HepG2 (cell line): ENCODE measurements around the gene ADGRL2. TPM values are rescaled to one million over a fixed set of nuclear protein-coding genes. Genes with fewer than 3 reads are reported as not detected.

ENCODE experiments used
- ATAC-seq: fragments of 200-7000 bp; cut with Tn5 transposase; 3 replicates; pipeline ENCODE4 v1.9.1; 2020; ENCODE audit warnings: mild to moderate bottlenecking, moderate library complexity
- BruUV-seq: library from RNA; stranded (reverse); fragments of 400-500 nt; replicated peaks from 2 replicates; lab custom pipeline; 2021; lab: Mats Ljungman, UMichigan
- CTCF ChIA-PET: fragments of 300-600 bp; formaldehyde crosslinking; extraction: SDS; loops from one replicate; lab custom pipeline; 2021; ENCODE audit warnings: low total read pairs, inconsistent platforms, low intra/inter-chr PET ratio; lab: Yijun Ruan, JAX
- POLR2A ChIA-PET: fragments of 350-600 bp; sonication (Branson Sonifier 250); formaldehyde crosslinking; loops from one replicate; lab custom pipeline; 2020; ENCODE audit warnings: antibody characterized with exemption, inconsistent platforms; lab: Yijun Ruan, JAX
- DNase-seq: peaks from one replicate; pipeline ENCODE4 v3.0.0-alpha.2; 2015; ENCODE audit warnings: low spot score
- FAIRE-seq: peaks from 3 replicates; lab custom pipeline; 2011; peaks lifted over from hg19 to GRCh38; lab: Jason Lieb, UNC
- H2AFZ ChIP-seq: one replicate; pipeline ENCODE4 v1.6.1; 2011; ENCODE audit warnings: low read length, inconsistent platforms
- H3K27ac ChIP-seq: fragments of 300-600 bp; 3 replicates; pipeline ENCODE4 v1.8.0; 2011; ENCODE audit warnings: mixed run types, mild to moderate bottlenecking, mixed read lengths, low read length, inconsistent platforms; ENCODE audit not compliant: insufficient read depth; ENCODE audit errors: extremely low read length
- H3K27me3 ChIP-seq, 2 experiments: fragments of 200-600 bp in 1 of 2; 2 replicates in 1 of 2; 3 replicates in 1 of 2; pipeline versions ENCODE4 v1.6.0 to v1.8.0; 2011; ENCODE audit warnings: low read length in 2 of 2, mild to moderate bottlenecking in 2 of 2, moderate library complexity in 2 of 2, inconsistent platforms in 1 of 2; ENCODE audit not compliant: insufficient read depth in 2 of 2, control insufficient read depth in 1 of 2
- H3K36me3 ChIP-seq, 2 experiments: fragments of 200-600 bp in 1 of 2; replicated peaks in 1 of 2; 2 replicates in 1 of 2; 3 replicates in 1 of 2; pipeline versions ENCODE4 v1.5.1 to v1.8.0; 2011; ENCODE audit warnings: low read length in 2 of 2, inconsistent platforms in 1 of 2; ENCODE audit not compliant: insufficient read depth in 2 of 2, control insufficient read depth in 1 of 2
- H3K4me1 ChIP-seq: 2 replicates; pipeline ENCODE4 v1.5.1; 2012; ENCODE audit warnings: low read length, inconsistent platforms; ENCODE audit not compliant: insufficient read depth
- H3K4me2 ChIP-seq: 2 replicates; pipeline ENCODE4 v1.6.0; 2011; ENCODE audit warnings: low read depth, low read length, inconsistent platforms
- H3K4me3 ChIP-seq, 3 experiments: fragments of 200-600 bp in 1 of 3; sonication (generic), shearing (Covaris generic) in 1 of 3; replicated peaks in 1 of 3; 2 replicates each; pipeline ENCODE4 v1.5.1; 2011 to 2016; ENCODE audit warnings: low read length in 3 of 3, inconsistent platforms in 2 of 3, low read depth in 2 of 3, mild to moderate bottlenecking in 2 of 3, control low read depth in 1 of 3, mixed read lengths in 1 of 3; ENCODE audit not compliant: insufficient read depth in 1 of 3
- H3K79me2 ChIP-seq: one replicate; pipeline ENCODE4 v1.6.1; 2011; ENCODE audit warnings: low read length, inconsistent platforms; ENCODE audit not compliant: insufficient read depth
- H3K9ac ChIP-seq: 2 replicates; pipeline ENCODE4 v1.6.0; 2011; ENCODE audit warnings: mild to moderate bottlenecking, low read depth, low read length, inconsistent platforms; ENCODE audit not compliant: insufficient read depth
- H3K9me3 ChIP-seq: 2 replicates; pipeline ENCODE4 v1.5.1; 2012; ENCODE audit warnings: mild to moderate bottlenecking, low read length
- H4K20me1 ChIP-seq: 2 replicates; pipeline ENCODE4 v1.6.0; 2011; ENCODE audit warnings: inconsistent platforms, mild to moderate bottlenecking, low read length, moderate library complexity; ENCODE audit not compliant: insufficient read depth
- AGO1 ChIP-seq: fragments of 200-400 bp; formaldehyde crosslinking; IDR thresholded peaks from 2 replicates; pipeline ENCODE4 v1.6.1; 2017; ENCODE audit warnings: mild to moderate bottlenecking, low read depth, low read length, moderate library complexity; ENCODE audit not compliant: poor library complexity, severe bottlenecking
- ATF1 ChIP-seq: IDR thresholded peaks from 2 replicates; pipeline ENCODE4 v1.6.1; 2016; ENCODE audit warnings: mild to moderate bottlenecking, control low read depth
- CCAR2 ChIP-seq: fragments of 200-400 bp; formaldehyde crosslinking; optimal IDR thresholded peaks from 2 replicates; pipeline ENCODE3; 2018; ENCODE audit warnings: low read depth, mild to moderate bottlenecking, low read length, moderate library complexity
- ELF4 ChIP-seq: sonication (generic); formaldehyde crosslinking; IDR thresholded peaks from 2 replicates; pipeline ENCODE4 v1.5.0; 2020; ENCODE audit warnings: missing genetic modification reagents, mild to moderate bottlenecking, moderate library complexity, borderline replicate concordance
- FOXM1 ChIP-seq: sonication (generic); formaldehyde crosslinking; IDR thresholded peaks from 2 replicates; pipeline ENCODE4 v1.5.0; 2020; ENCODE audit warnings: missing genetic modification reagents
- GATAD1 ChIP-seq: IDR thresholded peaks from 2 replicates; pipeline ENCODE4 v1.6.1; 2016; ENCODE audit warnings: missing genetic modification reagents, missing compliant biosample characterization
- HOXD1 ChIP-seq: sonication (generic); formaldehyde crosslinking; IDR thresholded peaks from 2 replicates; pipeline ENCODE4 v1.5.0; 2020; ENCODE audit warnings: missing genetic modification reagents
- JUNB ChIP-seq: sonication (generic); formaldehyde crosslinking; IDR thresholded peaks from 2 replicates; pipeline ENCODE4 v1.8.0; 2022; ENCODE audit warnings: missing genetic modification reagents, mild to moderate bottlenecking, borderline replicate concordance
- PAF1 ChIP-seq: IDR thresholded peaks from 2 replicates; pipeline ENCODE4 v1.6.1; 2016; ENCODE audit warnings: missing genetic modification reagents, missing compliant biosample characterization
- PITX1 ChIP-seq: sonication (generic); formaldehyde crosslinking; IDR thresholded peaks from 2 replicates; pipeline ENCODE4 v1.5.1; 2020; ENCODE audit warnings: mild to moderate bottlenecking, missing genetic modification reagents
- SMARCC2 ChIP-seq: fragments of 450-650 bp; IDR thresholded peaks from 2 replicates; pipeline ENCODE4 v1.6.1; 2017; ENCODE audit warnings: antibody characterized with exemption, mild to moderate bottlenecking
- SP140L ChIP-seq: sonication (generic); formaldehyde crosslinking; IDR thresholded peaks from 2 replicates; pipeline ENCODE4 v1.4.0; 2020; ENCODE audit warnings: missing genetic modification reagents, borderline replicate concordance
- STAG1 ChIP-seq: sonication (generic); formaldehyde crosslinking; IDR thresholded peaks from 2 replicates; pipeline ENCODE4 v1.4.0; 2020; ENCODE audit warnings: missing genetic modification reagents
- TBP ChIP-seq: sonication (generic); formaldehyde crosslinking; IDR thresholded peaks from 2 replicates; pipeline ENCODE4 v1.5.0; 2020; ENCODE audit warnings: missing genetic modification reagents
- ZMYM2 ChIP-seq: sonication (generic); formaldehyde crosslinking; IDR thresholded peaks from 2 replicates; pipeline ENCODE4 v1.8.0; 2022; ENCODE audit warnings: mild to moderate bottlenecking, missing genetic modification reagents
- ZNF12 ChIP-seq: sonication (generic); formaldehyde crosslinking; IDR thresholded peaks from 2 replicates; pipeline ENCODE4 v1.5.0; 2020; ENCODE audit warnings: missing genetic modification reagents
- ZNF264 ChIP-seq: sonication (generic); formaldehyde crosslinking; IDR thresholded peaks from 2 replicates; pipeline ENCODE4 v1.4.0; 2020; ENCODE audit warnings: missing genetic modification reagents
- ZNF33B ChIP-seq: sonication (generic); formaldehyde crosslinking; IDR thresholded peaks from 2 replicates; pipeline ENCODE4 v1.5.1; 2020; ENCODE audit warnings: mild to moderate bottlenecking, missing genetic modification reagents
- ZNF501 ChIP-seq: sonication (generic); formaldehyde crosslinking; IDR thresholded peaks from 2 replicates; pipeline ENCODE4 v1.5.1; 2020; ENCODE audit warnings: mild to moderate bottlenecking, moderate library complexity, missing genetic modification reagents
- ZNF567 ChIP-seq: sonication (generic); formaldehyde crosslinking; IDR thresholded peaks from 2 replicates; pipeline ENCODE4 v1.8.1; 2023; ENCODE audit warnings: mild to moderate bottlenecking, missing genetic modification reagents, borderline replicate concordance
- ZNF772 ChIP-seq: sonication (generic); formaldehyde crosslinking; IDR thresholded peaks from 2 replicates; pipeline ENCODE4 v1.5.0; 2020; ENCODE audit warnings: mild to moderate bottlenecking, missing genetic modification reagents
- WGBS: methylation state at CpG from one replicate; pipeline ENCODE4 v1.1.6; 2017; ENCODE audit warnings: low lambda C conversion rate; 5-methylcytosine and 5-hydroxymethylcytosine counted together
- in situ Hi-C: cut with HindIII; loops from 2 replicates; pipeline ENCODE4 v1.10.0; 2017; ENCODE audit warnings: low pct_unique_long_range_greater_than_20kb; ENCODE audit not compliant: extremely low pct_ligation_motif_present
- intact Hi-C: fragments of 100-400 bp; cut with micrococcal nuclease; formaldehyde crosslinking; loops from one replicate; pipeline ENCODE4 v1.10.0; 2022; ENCODE audit not compliant: unreplicated experiment
- polyA plus RNA-seq, 8 experiments: library from polyadenylated mRNA; depleted of rRNA in 3 of 8; stranded (reverse) in 7 of 8; unstranded in 1 of 8; fragments of >200 nt; fragmentation: Illumina TruSeq in 4 of 8; extraction: Trizol in 4 of 8; gene quantifications; 2 replicates each; pipeline versions ENCODE4 v1.2.1 to v1.2.3, GENCODE V29; 2011 to 2016; ENCODE audit warnings: low read depth in 4 of 8, missing spikeins in 1 of 8, mixed read lengths in 1 of 8; ENCODE audit not compliant: insufficient read depth in 1 of 8
- total RNA-seq, 5 experiments: library from RNA; depleted of rRNA; stranded (reverse); fragments of >200 nt; fragmentation: Illumina TruSeq; extraction: Trizol; gene quantifications; 2 replicates each; pipeline ENCODE4 v1.2.3, GENCODE V29; 2016; ENCODE audit warnings: low read depth in 1 of 5
- TF ChIP-seq, protein P1 (sequence below): sonication (generic); formaldehyde crosslinking; IDR thresholded peaks from 2 replicates; pipeline ENCODE4 v1.5.1; 2020; ENCODE audit warnings: missing genetic modification reagents, mild to moderate bottlenecking, borderline replicate concordance

Gene ADGRL2
- total and polyA plus RNA-seq, 2 of the 13 experiments (the other 11 are each of a cell fraction or from before 2014, with no cell fraction given): 15.3 to 31.6 TPM

DNA sequence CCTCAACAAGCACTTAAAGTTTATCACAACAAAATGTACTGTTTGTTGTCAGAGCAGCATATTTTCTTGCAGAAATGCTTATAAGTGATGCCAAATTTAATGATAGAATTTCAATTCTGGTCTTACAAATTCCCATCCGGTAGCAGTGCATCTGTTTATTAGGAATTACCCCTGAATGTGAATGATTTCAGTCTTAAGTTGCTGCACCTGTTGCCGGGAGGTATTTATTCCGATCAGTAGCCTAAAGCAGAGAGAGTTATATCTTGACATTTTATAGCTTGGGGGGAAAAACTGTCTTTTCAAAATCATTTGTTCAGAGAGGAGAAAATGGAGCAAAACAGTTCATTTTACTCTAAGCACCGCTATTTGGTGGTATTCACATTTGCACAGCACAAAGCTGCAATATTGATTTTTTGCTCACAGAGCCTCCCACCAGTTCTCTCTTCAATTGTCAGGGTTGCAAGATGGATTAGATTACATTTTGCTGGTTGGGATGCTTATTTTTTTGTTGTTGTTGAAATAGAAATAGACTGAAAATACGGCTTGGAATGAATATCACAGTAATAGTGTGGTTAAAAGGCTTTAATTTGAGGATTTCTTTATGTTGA, 98.6 kb downstream of the ADGRL2 start:
- FAIRE-seq: no peak
- Histone ChIP-seq H3K27me3 (no peaks in the 10 kb centered on the region), H3K36me3 (no peaks in the 10 kb centered on the region), H3K79me2 (no peaks in the 10 kb centered on the region), H3K4me1 (no peaks in the 10 kb centered on the region), H2AFZ (no peak overlapping the region), H3K4me3 (no peak overlapping the region), H3K9me3 (no peaks in the 10 kb centered on the region; the same call in 1 of the 2 replicates), H3K9ac (no peak overlapping the region), H3K27ac (no peak overlapping the region), H3K4me2 (no peak overlapping the region), H4K20me1 (no peaks in the 10 kb centered on the region)
- DNase-seq: no peak
- no peak for TF ChIP-seq GATAD1 (CRISPR knock-in tag)
- TF ChIP-seq ZNF772: no peak
- TF ChIP-seq PAF1 (CRISPR knock-in tag): no peak
- no peak for TF ChIP-seq ZNF567
- TF ChIP-seq FOXM1: no peak
- TF ChIP-seq ZNF12 (CRISPR knock-in tag): no peak
- 60% methylated on average over 5 of the region's 5 CpGs for WGBS
- no peak for ATAC-seq
- POLR2A ChIA-PET: no interaction called here
- CTCF ChIA-PET: no interaction called here
- BruUV-seq: no TSS peak
- in situ Hi-C loops: no loop called here
- intact Hi-C loops: no loop called here

DNA sequence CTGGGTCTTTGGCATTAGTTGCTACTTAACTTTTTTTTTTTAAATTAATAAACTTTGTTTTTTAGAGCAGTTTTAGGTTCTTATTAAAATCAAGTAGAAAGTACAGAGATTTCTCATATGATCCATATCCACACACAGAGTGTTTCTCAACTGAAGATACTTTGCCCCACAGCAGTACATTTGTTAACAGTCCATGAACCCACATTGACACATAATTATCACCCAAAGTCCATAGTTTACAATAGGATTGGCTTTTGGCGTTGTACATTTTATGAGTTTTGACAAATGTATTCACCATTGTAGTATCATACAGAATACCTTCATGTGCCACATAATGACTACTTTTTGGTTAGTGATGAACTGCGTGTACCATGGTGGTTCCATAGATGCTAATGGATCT, 106.8 kb downstream of the ADGRL2 start:
- intact Hi-C loops: no loop called here
- in situ Hi-C loops: no loop called here
- Histone ChIP-seq H3K79me2 (no peaks in the 10 kb centered on the region), H3K27ac (no peak overlapping the region), H3K4me3 (no peak overlapping the region), H2AFZ (no peak overlapping the region), H3K9me3 (0 out of 2 replicates have a peak, but pooled peaks cover 4% of the 10 kb centered on the region), H3K36me3 (no peaks in the 10 kb centered on the region), H3K9ac (no peak overlapping the region), H3K4me1 (no peaks in the 10 kb centered on the region), H4K20me1 (no peaks in the 10 kb centered on the region), H3K4me2 (no peak overlapping the region), H3K27me3 (no peaks in the 10 kb centered on the region)
- no TSS peak for BruUV-seq
- no peak for ATAC-seq
- ChIA-PET POLR2A (no interaction called here), CTCF (no interaction called here)
- WGBS: 34% methylated on average over 2 of the region's 2 CpGs
- no peak for FAIRE-seq
- DNase-seq: no peak
- TF ChIP-seq ZMYM2 (CRISPR knock-in tag) (no peak), SMARCC2 (no peak), ZNF501 (CRISPR knock-in tag) (no peak), TBP (CRISPR knock-in tag) (no peak), PITX1 (CRISPR knock-in tag) (no peak), ELF4 (no peak), JUNB (CRISPR knock-in tag) (no peak), ZNF264 (CRISPR knock-in tag) (no peak), ATF1 (CRISPR knock-in tag) (no peak), AGO1 (no peak), STAG1 (CRISPR knock-in tag) (no peak), CCAR2 (no peak), SP140L (CRISPR knock-in tag) (no peak), ZNF33B (no peak), HOXD1 (CRISPR knock-in tag) (no peak)
- TF ChIP-seq, protein P1, sequence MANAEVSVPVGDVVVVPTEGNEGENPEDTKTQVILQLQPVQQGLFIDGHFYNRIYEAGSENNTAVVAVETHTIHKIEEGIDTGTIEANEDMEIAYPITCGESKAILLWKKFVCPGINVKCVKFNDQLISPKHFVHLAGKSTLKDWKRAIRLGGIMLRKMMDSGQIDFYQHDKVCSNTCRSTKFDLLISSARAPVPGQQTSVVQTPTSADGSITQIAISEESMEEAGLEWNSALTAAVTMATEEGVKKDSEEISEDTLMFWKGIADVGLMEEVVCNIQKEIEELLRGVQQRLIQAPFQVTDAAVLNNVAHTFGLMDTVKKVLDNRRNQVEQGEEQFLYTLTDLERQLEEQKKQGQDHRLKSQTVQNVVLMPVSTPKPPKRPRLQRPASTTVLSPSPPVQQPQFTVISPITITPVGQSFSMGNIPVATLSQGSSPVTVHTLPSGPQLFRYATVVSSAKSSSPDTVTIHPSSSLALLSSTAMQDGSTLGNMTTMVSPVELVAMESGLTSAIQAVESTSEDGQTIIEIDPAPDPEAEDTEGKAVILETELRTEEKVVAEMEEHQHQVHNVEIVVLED (CRISPR knock-in tag): no peak
